OCI-LY1 (cell line): Measurements from ENCODE around the gene PRSS57.

Experiments used
- H2AFZ ChIP-seq: fragments of 200-600 bp; sonication (generic), shearing (Covaris generic); 2 replicates; pipeline ENCODE4 v1.6.0; 2014; ENCODE audit warnings: antibody characterized with exemption, mild to moderate bottlenecking, low read length
- H3F3A ChIP-seq: fragments of 200-600 bp; sonication (generic), shearing (Covaris generic); 2 replicates; pipeline ENCODE4 v1.6.0; 2014; ENCODE audit warnings: mild to moderate bottlenecking, antibody characterized with exemption, low read length, moderate library complexity; ENCODE audit not compliant: insufficient read depth
- H3K27ac ChIP-seq: fragments of 200-600 bp; sonication (generic); 2 replicates; pipeline ENCODE4 v1.5.1; 2014; ENCODE audit warnings: low read length, mixed run types, mild to moderate bottlenecking, low read depth; ENCODE audit not compliant: poor library complexity, severe bottlenecking
- H3K27me3 ChIP-seq: fragments of 200-600 bp; sonication (generic); 2 replicates; pipeline ENCODE4 v1.6.0; 2014; ENCODE audit warnings: antibody characterized with exemption, mild to moderate bottlenecking, low read length, moderate library complexity; ENCODE audit not compliant: insufficient read depth
- H3K36me3 ChIP-seq: fragments of 200-600 bp; sonication (generic); 2 replicates; pipeline ENCODE4 v1.6.1; 2014; ENCODE audit warnings: mild to moderate bottlenecking, antibody characterized with exemption, low read length, moderate library complexity, mixed read lengths; ENCODE audit not compliant: insufficient read depth
- H3K4me1 ChIP-seq: fragments of 200-600 bp; sonication (generic); 2 replicates; pipeline ENCODE4 v1.5.1; 2014; ENCODE audit warnings: mild to moderate bottlenecking, low read length, moderate library complexity; ENCODE audit not compliant: insufficient read depth, severe bottlenecking
- H3K4me2 ChIP-seq: fragments of 200-600 bp; sonication (generic), shearing (Covaris generic); 2 replicates; pipeline ENCODE4 v1.6.1; 2014; ENCODE audit warnings: low read length
- H3K4me3 ChIP-seq: fragments of 200-600 bp; sonication (generic); 2 replicates; pipeline ENCODE4 v1.5.1; 2014; ENCODE audit warnings: low read length, low read depth, mild to moderate bottlenecking, mixed read lengths; ENCODE audit not compliant: poor library complexity, severe bottlenecking
- H3K79me2 ChIP-seq: fragments of 200-600 bp; shearing (Covaris generic); 2 replicates; pipeline ENCODE4 v1.6.1; 2016; ENCODE audit warnings: mixed run types, low read length, mixed read lengths; ENCODE audit not compliant: insufficient read depth
- H3K9ac ChIP-seq: fragments of 200-600 bp; sonication (generic), shearing (Covaris generic); 2 replicates; pipeline ENCODE4 v1.6.1; 2014; ENCODE audit warnings: mild to moderate bottlenecking, low read length, mixed read lengths
- H3K9me2 ChIP-seq: fragments of 200-600 bp; sonication (generic), shearing (Covaris generic); 2 replicates; pipeline ENCODE4 v1.6.1; 2014; ENCODE audit warnings: low read depth, mild to moderate bottlenecking, low read length, mixed read lengths
- H3K9me3 ChIP-seq: fragments of 200-600 bp; shearing (Covaris generic); 2 replicates; pipeline ENCODE4 v1.6.1; 2014; ENCODE audit warnings: low read length, mixed read lengths
- H4K20me1 ChIP-seq: fragments of 200-600 bp; sonication (generic), shearing (Covaris generic); 2 replicates; pipeline ENCODE4 v1.6.0; 2016; ENCODE audit warnings: mild to moderate bottlenecking, low read length; ENCODE audit not compliant: insufficient read depth
- CTCF ChIP-seq: fragments of 200-600 bp; sonication (generic), shearing (Covaris generic); IDR thresholded peaks from 2 replicates; pipeline ENCODE4 v1.5.1; 2017; ENCODE audit warnings: mild to moderate bottlenecking, antibody characterized with exemption, low read length, moderate library complexity, mixed read lengths
- EZH2 ChIP-seq: fragments of 200-600 bp; sonication (generic), shearing (Covaris generic); IDR thresholded peaks from 2 replicates; pipeline ENCODE4 v1.8.0; 2017; ENCODE audit warnings: borderline replicate concordance, mixed run types, mild to moderate bottlenecking, antibody characterized with exemption, low read length, moderate library complexity, mixed read lengths

PRSS57 gene

GRCh38 chr19:734716-735115, 39.5 kb upstream of the PRSS57 start:
- H2AFZ ChIP-seq = no peak overlapping the region
- H3K4me3 ChIP-seq = no peak overlapping the region
- no peaks in the 10 kb centered on the region for H3K36me3 ChIP-seq
- no peaks in the 10 kb centered on the region for H3F3A ChIP-seq
- H3K79me2 ChIP-seq = no peaks in the 10 kb centered on the region
- no peak for TF ChIP-seq EZH2
- no peak for TF ChIP-seq CTCF
- no peaks in the 10 kb centered on the region for H4K20me1 ChIP-seq
- H3K4me1 ChIP-seq = no peaks in the 10 kb centered on the region
- H3K27ac ChIP-seq = no peak overlapping the region
- H3K9me3 ChIP-seq = no peaks in the 10 kb centered on the region
- H3K9me2 ChIP-seq = no peaks in the 10 kb centered on the region
- no peak overlapping the region for H3K9ac ChIP-seq
- no peak overlapping the region for H3K4me2 ChIP-seq
- H3K27me3 ChIP-seq = peaks cover 22% of the 10 kb centered on the region; the same call in 1 of the 2 replicates

- H2AFZ ChIP-seq = no peak overlapping the region
- H3K9ac ChIP-seq = no peak overlapping the region
- no peaks in the 10 kb centered on the region for H3K4me1 ChIP-seq
- no peaks in the 10 kb centered on the region for H3K79me2 ChIP-seq
- H3K27me3 ChIP-seq = peaks cover 16% of the 10 kb centered on the region; the same call in 1 of the 2 replicates
- no peaks in the 10 kb centered on the region for H3F3A ChIP-seq
- no peak overlapping the region for H3K27ac ChIP-seq
- no peaks in the 10 kb centered on the region for H4K20me1 ChIP-seq
- no peaks in the 10 kb centered on the region for H3K9me3 ChIP-seq
- H3K4me3 ChIP-seq = no peak overlapping the region
- no peak overlapping the region for H3K4me2 ChIP-seq
- H3K36me3 ChIP-seq = no peaks in the 10 kb centered on the region
- no peak for TF ChIP-seq CTCF
- no peak for TF ChIP-seq EZH2
- no peaks in the 10 kb centered on the region for H3K9me2 ChIP-seq
These were observed 37.2 kb upstream of the PRSS57 start for GRCh38 chr19:732148-733069.

GRCh38 chr19:731000-731399, 35.7 kb upstream of the PRSS57 start:
- TF ChIP-seq EZH2 (no peak), CTCF (no peak)

More at GRCh38 chr19:731000-731399, 35.7 kb upstream of the PRSS57 start:
- Histone ChIP-seq H3K4me3 (no peak overlapping the region), H3K4me2 (no peak overlapping the region), H3K9ac (no peak overlapping the region), H3K27me3 (peaks cover 16% of the 10 kb centered on the region; the same call in 1 of the 2 replicates), H3K9me3 (no peaks in the 10 kb centered on the region), H4K20me1 (no peaks in the 10 kb centered on the region), H3K9me2 (no peaks in the 10 kb centered on the region), H3K27ac (no peak overlapping the region), H3K79me2 (no peaks in the 10 kb centered on the region), H3K36me3 (no peaks in the 10 kb centered on the region), H3K4me1 (no peaks in the 10 kb centered on the region), H2AFZ (no peak overlapping the region), H3F3A (no peaks in the 10 kb centered on the region)
